ENCODE results near the gene FOXJ3.

Gene FOXJ3

DNA sequence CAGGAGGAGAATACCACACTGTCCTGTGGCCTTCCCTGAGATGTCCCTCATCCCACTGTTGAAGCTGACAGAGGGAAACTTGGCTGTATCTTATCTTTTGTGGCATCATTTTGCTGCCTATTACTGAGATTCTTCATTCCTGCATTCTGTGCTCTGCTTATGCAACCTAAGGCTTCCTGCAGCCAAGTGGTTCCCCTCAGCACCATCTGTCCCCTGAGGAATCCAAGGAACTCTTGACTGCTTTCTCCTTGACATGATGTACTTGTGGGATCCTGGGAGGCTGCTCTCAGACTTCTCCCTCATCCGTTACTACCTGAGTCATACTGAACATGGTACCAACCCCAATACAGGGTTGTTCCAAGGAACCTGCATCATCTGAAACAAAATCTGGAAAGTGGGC is 24.4 kb upstream of the FOXJ3 start:
- CTCF ChIA-PET, result interaction anchor here (1.2 kb wide), 1 partner anchor 15 kb away, joined by 3 read pairs; no protein-coding TSS in a partner anchor
- TF ChIP-seq, protein P1, sequence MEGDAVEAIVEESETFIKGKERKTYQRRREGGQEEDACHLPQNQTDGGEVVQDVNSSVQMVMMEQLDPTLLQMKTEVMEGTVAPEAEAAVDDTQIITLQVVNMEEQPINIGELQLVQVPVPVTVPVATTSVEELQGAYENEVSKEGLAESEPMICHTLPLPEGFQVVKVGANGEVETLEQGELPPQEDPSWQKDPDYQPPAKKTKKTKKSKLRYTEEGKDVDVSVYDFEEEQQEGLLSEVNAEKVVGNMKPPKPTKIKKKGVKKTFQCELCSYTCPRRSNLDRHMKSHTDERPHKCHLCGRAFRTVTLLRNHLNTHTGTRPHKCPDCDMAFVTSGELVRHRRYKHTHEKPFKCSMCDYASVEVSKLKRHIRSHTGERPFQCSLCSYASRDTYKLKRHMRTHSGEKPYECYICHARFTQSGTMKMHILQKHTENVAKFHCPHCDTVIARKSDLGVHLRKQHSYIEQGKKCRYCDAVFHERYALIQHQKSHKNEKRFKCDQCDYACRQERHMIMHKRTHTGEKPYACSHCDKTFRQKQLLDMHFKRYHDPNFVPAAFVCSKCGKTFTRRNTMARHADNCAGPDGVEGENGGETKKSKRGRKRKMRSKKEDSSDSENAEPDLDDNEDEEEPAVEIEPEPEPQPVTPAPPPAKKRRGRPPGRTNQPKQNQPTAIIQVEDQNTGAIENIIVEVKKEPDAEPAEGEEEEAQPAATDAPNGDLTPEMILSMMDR (IDR thresholded peaks at IDR 0.05; ENCODE audit: control extremely low read depth, extremely low read depth, low read depth, missing control alignments), result no peak
- POLR2A ChIA-PET, result no interaction called here
- DNase-seq (ENCODE audit: extremely low spot score), result no peak

GRCh38 chr1:42358791-42359190 is 23.8 kb upstream of the FOXJ3 start:
- DNase-seq (ENCODE audit: extremely low spot score), result peak; percentile 46
- POLR2A ChIA-PET, result no interaction called here
- CTCF ChIA-PET, result interaction anchor here (3.4 kb wide), 1 partner anchor 14 kb away, joined by 17 read pairs; no protein-coding TSS in a partner anchor
- TF ChIP-seq, protein P1 (IDR thresholded peaks at IDR 0.05; ENCODE audit: control extremely low read depth, extremely low read depth, low read depth, missing control alignments), result no peak

DNA sequence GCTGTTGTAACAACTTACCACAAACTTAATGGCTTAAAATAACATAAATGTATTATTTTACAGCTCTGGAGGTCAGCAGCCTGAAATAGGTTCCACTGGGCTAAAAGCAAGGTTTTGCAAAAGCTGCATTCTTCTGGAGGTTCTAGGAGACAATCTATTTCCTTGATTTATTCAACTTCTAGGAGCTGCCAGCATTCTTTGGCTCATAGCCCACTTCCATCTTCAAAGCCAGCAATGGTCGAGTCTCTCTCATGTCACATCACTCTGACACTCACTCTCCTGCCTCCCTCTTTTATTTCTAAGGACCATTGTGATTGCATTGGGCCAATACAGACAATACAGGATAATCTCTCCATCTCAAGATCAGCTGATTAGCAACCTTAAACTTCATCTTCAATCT is 15.1 kb upstream of the FOXJ3 start:
- TF ChIP-seq, protein P1 (IDR thresholded peaks at IDR 0.05; ENCODE audit: control extremely low read depth, extremely low read depth, low read depth, missing control alignments), result no peak
- CTCF ChIA-PET, result interaction anchor here (0.6 to 1.0 kb wide), 2 partner anchors 8 to 11 kb away, joined by 3 read pairs; no protein-coding TSS in a partner anchor
- POLR2A ChIA-PET, result interaction anchor here (0.6 kb wide), 1 partner anchor 95 kb away, joined by 5 read pairs; no protein-coding TSS in a partner anchor
- DNase-seq (ENCODE audit: extremely low spot score), result no peak

DNA sequence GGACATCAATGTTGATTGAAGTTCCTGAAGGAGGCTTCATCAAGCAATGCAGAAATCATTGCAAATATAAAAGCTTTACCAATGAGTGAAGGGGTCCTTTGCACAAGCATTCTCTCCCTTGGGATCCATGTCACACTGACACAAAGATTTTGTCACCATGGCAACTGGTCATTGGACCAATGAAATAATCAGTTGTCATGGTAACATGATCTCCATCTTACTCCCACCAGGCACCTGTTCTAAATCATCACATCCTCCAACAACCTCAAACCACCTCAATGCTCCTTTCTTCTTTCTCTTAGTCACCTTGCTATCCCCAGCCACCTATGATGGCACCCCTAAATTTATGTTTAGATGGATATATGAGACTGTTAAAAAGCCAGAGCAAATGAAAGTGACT is 13.5 kb upstream of the FOXJ3 start:
- ChIA-PET POLR2A (no interaction called here), CTCF (no interaction called here)
- no peak for DNase-seq (ENCODE audit: extremely low spot score)
- TF ChIP-seq, protein P1 (IDR thresholded peaks at IDR 0.05; ENCODE audit: control extremely low read depth, extremely low read depth, low read depth, missing control alignments), result no peak

DNA sequence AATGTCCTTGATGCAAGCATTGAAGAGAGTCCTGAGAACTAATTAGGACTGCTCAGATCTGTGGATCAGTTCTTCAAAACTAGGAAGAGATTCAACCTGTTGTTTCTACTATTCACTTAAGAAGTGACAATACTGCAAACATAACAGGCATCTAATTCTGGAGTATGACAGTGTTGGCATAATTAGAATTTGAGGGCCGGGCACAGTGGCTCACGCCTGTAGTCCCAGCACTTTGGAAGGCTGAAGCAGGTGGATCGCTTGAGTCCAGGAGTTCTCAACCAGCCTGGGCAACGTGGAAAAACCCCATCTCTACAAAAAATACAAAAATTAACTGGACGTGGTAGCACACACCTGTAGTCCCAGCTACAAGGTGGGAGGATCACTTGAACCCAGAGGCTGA is 8.0 kb upstream of the FOXJ3 start:
- no peak for DNase-seq (ENCODE audit: extremely low spot score)
- TF ChIP-seq, protein P1 (IDR thresholded peaks at IDR 0.05; ENCODE audit: control extremely low read depth, extremely low read depth, low read depth, missing control alignments), result no peak
- POLR2A ChIA-PET, result no interaction called here
- CTCF ChIA-PET, result interaction anchor here (2.8 kb wide), 1 partner anchor 169 kb away, joined by 8 read pairs; no protein-coding TSS in a partner anchor

DNA sequence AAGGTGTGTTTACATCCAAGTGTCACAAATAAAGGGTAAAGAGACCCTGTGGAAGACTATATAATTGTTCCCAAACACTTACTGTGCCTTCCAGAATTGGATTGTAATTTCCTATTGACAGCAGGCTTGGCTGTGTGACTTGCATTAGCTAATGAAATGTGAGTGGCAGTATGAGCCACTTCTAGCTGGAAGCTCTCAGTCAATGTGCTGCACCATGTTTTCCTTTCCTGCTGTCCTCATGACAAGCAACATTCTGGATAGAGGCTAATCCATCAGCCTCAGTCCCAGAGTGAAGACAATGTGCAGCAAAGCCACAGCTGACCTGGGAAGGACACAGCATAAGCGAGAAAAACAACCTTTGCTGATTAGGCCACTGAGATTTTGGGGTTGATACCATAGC is 5.9 kb upstream of the FOXJ3 start:
- TF ChIP-seq, protein P1 (IDR thresholded peaks at IDR 0.05; ENCODE audit: control extremely low read depth, extremely low read depth, low read depth, missing control alignments), result no peak
- no peak for DNase-seq (ENCODE audit: extremely low spot score)
- POLR2A ChIA-PET, result no interaction called here
- CTCF ChIA-PET, result interaction anchor here (1.5 to 2.8 kb wide), 3 partner anchors 38 to 167 kb away, joined by 3 to 8 read pairs (median 7); no protein-coding TSS in a partner anchor

Measured in GM10248 (cell line).